HepG2 (cell line): ENCODE measurements around the gene RAB32. TPM values are rescaled to one million over a fixed set of nuclear protein-coding genes. Genes with fewer than 3 reads are reported as not detected.

ENCODE experiments used
- AGO2 ChIP-seq: fragments of 200-400 bp; formaldehyde crosslinking; optimal IDR thresholded peaks from 2 replicates; pipeline ENCODE3; 2017; ENCODE audit warnings: mild to moderate bottlenecking, low read depth, low read length, moderate library complexity
- ARID2 ChIP-seq: sonication (generic); formaldehyde crosslinking; IDR thresholded peaks from 2 replicates; pipeline ENCODE4 v1.8.1; 2022; ENCODE audit warnings: mild to moderate bottlenecking, missing genetic modification reagents, borderline replicate concordance
- ATM ChIP-seq: fragments of 450-650 bp; IDR thresholded peaks from 2 replicates; pipeline ENCODE4 v1.7.1; 2017; ENCODE audit warnings: mild to moderate bottlenecking, borderline replicate concordance
- CREB3 ChIP-seq: sonication (generic); formaldehyde crosslinking; IDR thresholded peaks from 2 replicates; pipeline ENCODE4 v1.5.0; 2020; ENCODE audit warnings: missing genetic modification reagents
- EED ChIP-seq: sonication (generic); formaldehyde crosslinking; IDR thresholded peaks from 2 replicates; pipeline ENCODE4 v1.5.0; 2020; ENCODE audit warnings: mild to moderate bottlenecking, missing genetic modification reagents
- FOSL2 ChIP-seq: sonication (generic); formaldehyde crosslinking; IDR thresholded peaks from 2 replicates; pipeline ENCODE4 v1.4.0; 2020; ENCODE audit warnings: missing genetic modification reagents
- PBX2 ChIP-seq: IDR thresholded peaks from 2 replicates; pipeline ENCODE4 v1.6.1; 2016; ENCODE audit warnings: control low read depth
- RCOR2 ChIP-seq: IDR thresholded peaks from 2 replicates; pipeline ENCODE4 v1.6.1; 2016; ENCODE audit warnings: missing biosample characterization, missing genetic modification reagents
- REST ChIP-seq, 2 experiments: IDR thresholded peaks; 2 replicates each; pipeline ENCODE4 v1.6.1; 2011 to 2012; ENCODE audit warnings: low read length in 2 of 2, borderline replicate concordance in 1 of 2, low read depth in 1 of 2, mild to moderate bottlenecking in 1 of 2, moderate library complexity in 1 of 2
- SP5 ChIP-seq: IDR thresholded peaks from 2 replicates; pipeline ENCODE4 v1.6.1; 2016; ENCODE audit warnings: low read depth, borderline replicate concordance
- SRF ChIP-seq: IDR thresholded peaks from 2 replicates; pipeline ENCODE4 v1.6.1; 2011; ENCODE audit warnings: mild to moderate bottlenecking, low read depth, low read length, moderate library complexity
- STAT5B ChIP-seq: sonication (generic); formaldehyde crosslinking; IDR thresholded peaks from 2 replicates; pipeline ENCODE4 v1.4.0; 2020; ENCODE audit warnings: missing genetic modification reagents
- TFE3 ChIP-seq: IDR thresholded peaks from 2 replicates; pipeline ENCODE4 v1.6.1; 2016
- ZNF556 ChIP-seq: sonication (generic); formaldehyde crosslinking; IDR thresholded peaks from 2 replicates; pipeline ENCODE4 v1.4.0; 2020; ENCODE audit warnings: mild to moderate bottlenecking, missing genetic modification reagents, borderline replicate concordance
- ZNF567 ChIP-seq: sonication (generic); formaldehyde crosslinking; IDR thresholded peaks from 2 replicates; pipeline ENCODE4 v1.8.1; 2023; ENCODE audit warnings: mild to moderate bottlenecking, missing genetic modification reagents, borderline replicate concordance
- polyA plus RNA-seq, 8 experiments: library from polyadenylated mRNA; depleted of rRNA in 3 of 8; stranded (reverse) in 7 of 8; unstranded in 1 of 8; fragments of >200 nt; fragmentation: Illumina TruSeq in 4 of 8; extraction: Trizol in 4 of 8; gene quantifications; 2 replicates each; pipeline versions ENCODE4 v1.2.1 to v1.2.3, GENCODE V29; 2011 to 2016; ENCODE audit warnings: low read depth in 4 of 8, missing spikeins in 1 of 8, mixed read lengths in 1 of 8; ENCODE audit not compliant: insufficient read depth in 1 of 8
- total RNA-seq, 5 experiments: library from RNA; depleted of rRNA; stranded (reverse); fragments of >200 nt; fragmentation: Illumina TruSeq; extraction: Trizol; gene quantifications; 2 replicates each; pipeline ENCODE4 v1.2.3, GENCODE V29; 2016; ENCODE audit warnings: low read depth in 1 of 5
- TF ChIP-seq, protein P1 (sequence below): sonication (generic); formaldehyde crosslinking; IDR thresholded peaks from 2 replicates; pipeline ENCODE4 v1.5.1; 2020; ENCODE audit warnings: mild to moderate bottlenecking, missing genetic modification reagents
- TF ChIP-seq, protein P2 (sequence below): sonication (generic); formaldehyde crosslinking; IDR thresholded peaks from 2 replicates; pipeline ENCODE4 v1.5.1; 2020; ENCODE audit warnings: mild to moderate bottlenecking, moderate library complexity, missing genetic modification reagents

The RAB32 gene
- total and polyA plus RNA-seq, 2 of the 13 experiments (the other 11 are each of a cell fraction or from before 2014, with no cell fraction given), result 43.7 to 93.9 TPM

DNA sequence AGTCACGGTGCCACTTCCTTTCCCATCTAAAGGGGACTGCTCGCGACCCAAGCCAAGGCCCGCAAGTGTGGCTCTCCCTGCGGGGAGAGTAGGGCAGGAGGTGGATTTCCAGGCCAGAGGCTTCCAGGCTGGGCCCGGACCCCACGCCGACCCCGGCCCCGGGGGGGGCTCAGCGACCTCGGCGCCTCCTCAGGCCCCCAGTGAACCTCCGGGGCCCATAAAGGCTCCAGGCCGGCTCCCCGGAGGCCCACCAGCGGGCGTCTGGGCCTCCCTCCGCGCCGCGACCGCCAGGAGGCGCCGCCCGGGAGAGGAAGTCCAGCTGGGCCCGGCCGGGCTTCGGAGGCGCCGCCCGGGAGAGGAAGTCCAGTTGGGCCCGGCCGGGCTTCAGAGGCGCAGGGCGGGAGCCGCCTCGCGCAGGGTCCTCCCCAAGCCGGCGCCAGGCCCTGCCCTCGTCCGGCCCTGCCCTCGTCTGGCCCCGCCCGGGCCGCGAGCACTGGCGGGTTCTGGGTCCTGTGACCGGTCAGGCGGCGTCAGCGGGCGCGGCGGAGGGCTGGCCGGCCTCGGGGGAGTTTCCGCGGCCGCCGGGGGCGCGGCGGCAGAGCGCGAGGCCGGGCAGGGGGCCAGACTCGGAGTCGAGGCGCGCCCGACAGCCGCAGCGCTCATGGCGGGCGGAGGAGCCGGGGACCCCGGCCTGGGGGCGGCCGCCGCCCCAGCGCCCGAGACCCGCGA, at the start of gene RAB32 (continued):
- TF ChIP-seq PBX2 (CRISPR knock-in tag) (no peak), TFE3 (CRISPR knock-in tag) (peak; percentile 52; the same call in 1 of the 2 replicates), EED (CRISPR knock-in tag) (no peak), AGO2 (peak; percentile 46), ATM (no peak), ZNF567 (no peak), SRF (no peak), STAT5B (CRISPR knock-in tag) (0 out of 2 replicates have a peak, but pooled peaks have one; percentile 9), ZNF556 (CRISPR knock-in tag) (peak; percentile 86), FOSL2 (CRISPR knock-in tag) (no peak), CREB3 (no peak; the same call in 1 of the 2 replicates), RCOR2 (CRISPR knock-in tag) (no peak), REST (IDR thresholded peaks at IDR 0.05; ENCODE audit: borderline replicate concordance in 1 of 2, low read depth in 1 of 2, low read length in 2 of 2) (no peak; a peak in 1 of 4 replicates), SP5 (no peak), ARID2 (CRISPR knock-in tag) (no peak)
- TF ChIP-seq, protein P1, sequence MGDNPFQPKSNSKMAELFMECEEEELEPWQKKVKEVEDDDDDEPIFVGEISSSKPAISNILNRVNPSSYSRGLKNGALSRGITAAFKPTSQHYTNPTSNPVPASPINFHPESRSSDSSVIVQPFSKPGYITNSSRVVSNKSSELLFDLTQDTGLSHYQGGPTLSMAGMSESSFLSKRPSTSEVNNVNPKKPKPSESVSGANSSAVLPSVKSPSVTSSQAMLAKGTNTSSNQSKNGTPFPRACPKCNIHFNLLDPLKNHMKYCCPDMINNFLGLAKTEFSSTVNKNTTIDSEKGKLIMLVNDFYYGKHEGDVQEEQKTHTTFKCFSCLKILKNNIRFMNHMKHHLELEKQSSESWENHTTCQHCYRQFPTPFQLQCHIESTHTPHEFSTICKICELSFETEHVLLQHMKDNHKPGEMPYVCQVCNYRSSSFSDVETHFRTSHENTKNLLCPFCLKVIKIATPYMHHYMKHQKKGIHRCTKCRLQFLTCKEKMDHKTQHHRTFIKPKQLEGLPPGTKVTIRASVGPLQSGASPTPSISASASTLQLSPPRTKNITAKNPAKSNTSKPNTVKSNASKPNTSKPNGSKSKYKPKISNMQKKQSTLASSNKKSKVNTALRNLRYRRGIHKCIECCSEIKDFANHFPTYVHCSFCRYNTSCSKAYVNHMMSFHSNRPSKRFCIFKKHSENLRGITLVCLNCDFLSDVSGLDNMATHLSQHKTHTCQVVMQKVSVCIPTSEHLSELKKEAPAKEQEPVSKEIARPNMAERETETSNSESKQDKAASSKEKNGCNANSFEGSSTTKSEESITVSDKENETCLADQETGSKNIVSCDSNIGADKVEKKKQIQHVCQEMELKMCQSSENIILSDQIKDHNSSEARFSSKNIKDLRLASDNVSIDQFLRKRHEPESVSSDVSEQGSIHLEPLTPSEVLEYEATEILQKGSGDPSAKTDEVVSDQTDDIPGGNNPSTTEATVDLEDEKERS (CRISPR knock-in tag), result no peak
- TF ChIP-seq, protein P2, sequence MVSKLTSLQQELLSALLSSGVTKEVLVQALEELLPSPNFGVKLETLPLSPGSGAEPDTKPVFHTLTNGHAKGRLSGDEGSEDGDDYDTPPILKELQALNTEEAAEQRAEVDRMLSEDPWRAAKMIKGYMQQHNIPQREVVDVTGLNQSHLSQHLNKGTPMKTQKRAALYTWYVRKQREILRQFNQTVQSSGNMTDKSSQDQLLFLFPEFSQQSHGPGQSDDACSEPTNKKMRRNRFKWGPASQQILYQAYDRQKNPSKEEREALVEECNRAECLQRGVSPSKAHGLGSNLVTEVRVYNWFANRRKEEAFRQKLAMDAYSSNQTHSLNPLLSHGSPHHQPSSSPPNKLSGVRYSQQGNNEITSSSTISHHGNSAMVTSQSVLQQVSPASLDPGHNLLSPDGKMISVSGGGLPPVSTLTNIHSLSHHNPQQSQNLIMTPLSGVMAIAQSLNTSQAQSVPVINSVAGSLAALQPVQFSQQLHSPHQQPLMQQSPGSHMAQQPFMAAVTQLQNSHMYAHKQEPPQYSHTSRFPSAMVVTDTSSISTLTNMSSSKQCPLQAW (CRISPR knock-in tag), result no peak
